Tibial artery (tissue), 4 donors: Measurements from ENCODE around the gene ACOX1.

ENCODE experiments used
- DNase-seq, 2 donors: peaks; one replicate each; pipeline ENCODE4 v3.0.0-alpha.2; 2019
- H3K27ac ChIP-seq, 2 donors: fragments of 200-600 bp; sonication (generic) in 1 of 2; 1 replicate in 1 of 2; 2 replicates in 1 of 2; pipeline ENCODE4 v1.5.1; 2018 to 2019; ENCODE audit warnings: mild to moderate bottlenecking in 1 of 2
- H3K27me3 ChIP-seq, 2 donors: fragments of 200-600 bp; sonication (generic) in 1 of 2; one replicate each; pipeline versions ENCODE4 v1.5.1 to v1.6.0; 2016 to 2019
- H3K36me3 ChIP-seq, 3 donors: fragments of 200-600 bp; sonication (generic) in 2 of 3; one replicate each; pipeline ENCODE4 v1.5.1; 2016 to 2019; ENCODE audit warnings: mild to moderate bottlenecking in 2 of 3
- H3K4me1 ChIP-seq, 4 donors: fragments of 200-600 bp; sonication (generic) in 2 of 4; 1 replicate in 3 of 4; 2 replicates in 1 of 4; pipeline ENCODE4 v1.5.1; 2016 to 2019
- H3K4me3 ChIP-seq, 2 donors: fragments of 200-600 bp; sonication (generic) in 1 of 2; 1 replicate in 1 of 2; 2 replicates in 1 of 2; pipeline ENCODE4 v1.5.1; 2018 to 2019; ENCODE audit warnings: mild to moderate bottlenecking in 2 of 2
- H3K9me3 ChIP-seq, 3 donors: fragments of 200-600 bp; sonication (generic) in 1 of 3; one replicate each; pipeline ENCODE4 v1.5.1; 2016 to 2019
- intact Hi-C: fragments of 100-400 bp; cut with DNase I; formaldehyde crosslinking; loops from one replicate; pipeline ENCODE4 v1.15.0; 2023; ENCODE audit warnings: low total_unique reads
- TF ChIP-seq, protein P1 (sequence below), 2 experiments: fragments of 200-600 bp in 1 of 2; fragments of 450-650 bp in 1 of 2; IDR thresholded peaks; one replicate each; pipeline ENCODE4 v1.5.1; 2017 to 2019; ENCODE audit warnings: antibody characterized with exemption in 2 of 2, mild to moderate bottlenecking in 1 of 2, moderate library complexity in 1 of 2

Gene ACOX1

DNA sequence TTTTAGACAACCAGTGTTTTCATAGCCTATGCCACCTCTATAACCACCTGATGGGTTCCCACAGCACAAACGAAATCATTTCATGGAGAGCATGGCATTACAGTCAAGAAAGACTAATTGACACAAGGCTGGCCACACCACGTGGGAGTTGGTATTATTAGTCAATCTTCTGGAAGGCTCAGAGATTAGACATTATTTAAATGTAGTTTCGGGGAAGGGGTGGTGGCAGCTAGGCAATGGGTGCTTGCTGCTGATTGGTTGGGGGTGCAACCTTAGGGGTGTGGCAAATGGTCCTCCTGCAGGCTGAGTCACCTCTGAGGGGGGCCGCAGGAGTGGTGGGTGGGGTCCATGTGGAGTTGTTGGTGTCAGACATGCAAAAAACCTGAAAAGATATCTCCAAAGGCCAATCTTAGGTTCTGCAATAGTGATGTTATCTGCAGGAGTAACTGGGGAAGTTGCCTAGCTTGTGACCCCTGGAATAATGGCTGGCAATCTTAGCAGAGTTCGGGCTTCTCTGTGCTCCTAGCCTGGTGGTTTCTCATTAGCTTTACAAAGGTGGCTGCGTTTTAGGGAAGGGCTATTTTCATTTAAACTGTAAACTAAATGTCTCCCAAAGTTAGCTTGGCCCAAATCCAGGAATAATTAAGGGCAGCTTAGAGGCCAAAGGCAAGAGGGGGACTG is 4.7 kb upstream of the ACOX1 start:
- Histone ChIP-seq H3K9me3 (no peaks in the 10 kb centered on the region), H3K4me3 (no peak overlapping the region), H3K27me3 (no peaks in the 10 kb centered on the region), H3K36me3 (peaks cover 0 to 5% (median 0%) of the 10 kb centered on the region in 3 donors), H3K4me1 (peaks cover 0 to 11% (median 7%) of the 10 kb centered on the region in 4 donors), H3K27ac (no peak overlapping the region)
- peak; percentile 37 to 57 for DNase-seq
- TF ChIP-seq, protein P1, sequence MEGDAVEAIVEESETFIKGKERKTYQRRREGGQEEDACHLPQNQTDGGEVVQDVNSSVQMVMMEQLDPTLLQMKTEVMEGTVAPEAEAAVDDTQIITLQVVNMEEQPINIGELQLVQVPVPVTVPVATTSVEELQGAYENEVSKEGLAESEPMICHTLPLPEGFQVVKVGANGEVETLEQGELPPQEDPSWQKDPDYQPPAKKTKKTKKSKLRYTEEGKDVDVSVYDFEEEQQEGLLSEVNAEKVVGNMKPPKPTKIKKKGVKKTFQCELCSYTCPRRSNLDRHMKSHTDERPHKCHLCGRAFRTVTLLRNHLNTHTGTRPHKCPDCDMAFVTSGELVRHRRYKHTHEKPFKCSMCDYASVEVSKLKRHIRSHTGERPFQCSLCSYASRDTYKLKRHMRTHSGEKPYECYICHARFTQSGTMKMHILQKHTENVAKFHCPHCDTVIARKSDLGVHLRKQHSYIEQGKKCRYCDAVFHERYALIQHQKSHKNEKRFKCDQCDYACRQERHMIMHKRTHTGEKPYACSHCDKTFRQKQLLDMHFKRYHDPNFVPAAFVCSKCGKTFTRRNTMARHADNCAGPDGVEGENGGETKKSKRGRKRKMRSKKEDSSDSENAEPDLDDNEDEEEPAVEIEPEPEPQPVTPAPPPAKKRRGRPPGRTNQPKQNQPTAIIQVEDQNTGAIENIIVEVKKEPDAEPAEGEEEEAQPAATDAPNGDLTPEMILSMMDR (IDR thresholded peaks at IDR 0.05), result no peak
- intact Hi-C loops, result no loop called here

DNA sequence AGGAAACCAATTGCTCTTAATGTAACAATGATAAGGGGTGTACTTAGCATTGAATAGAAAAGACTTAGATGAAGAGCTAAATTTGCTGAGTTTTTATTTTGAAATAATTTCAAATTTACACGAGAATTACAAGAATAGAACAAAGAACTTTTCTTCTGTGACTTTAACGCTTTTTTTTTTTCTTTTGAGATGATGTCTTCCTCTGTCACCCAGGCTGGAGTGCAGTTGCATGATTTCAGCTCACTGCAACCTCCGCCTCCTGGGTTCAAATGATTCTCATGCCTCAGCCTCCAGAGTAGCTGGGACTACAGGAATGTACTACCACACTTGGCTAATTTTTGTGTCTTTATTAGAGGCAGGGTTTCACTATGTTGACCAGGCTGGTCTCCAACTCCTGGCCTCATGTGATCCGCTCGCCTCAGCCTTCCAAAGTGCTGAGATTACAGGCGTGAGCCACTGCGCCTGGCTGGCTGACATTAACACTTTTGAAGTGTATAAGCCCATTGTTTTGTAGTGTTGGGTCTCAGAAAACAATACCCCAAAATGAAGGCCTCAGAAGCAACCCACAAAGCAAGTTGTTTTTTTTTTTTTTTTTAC is 2.2 kb upstream of the ACOX1 start:
- H3K4me1 ChIP-seq, result peaks cover 0 to 34% (median 25%) of the 10 kb centered on the region in 4 donors
- H3K27me3 ChIP-seq, result no peaks in the 10 kb centered on the region
- DNase-seq, result peak; percentile 46 to 60
- H3K9me3 ChIP-seq, result no peaks in the 10 kb centered on the region
- no peaks in the 10 kb centered on the region for H3K36me3 ChIP-seq
- H3K27ac ChIP-seq, result no peak overlapping the region
- TF ChIP-seq, protein P1 (IDR thresholded peaks at IDR 0.05), result no peak
- intact Hi-C loops, result no loop called here
- no peak overlapping the region for H3K4me3 ChIP-seq

DNA sequence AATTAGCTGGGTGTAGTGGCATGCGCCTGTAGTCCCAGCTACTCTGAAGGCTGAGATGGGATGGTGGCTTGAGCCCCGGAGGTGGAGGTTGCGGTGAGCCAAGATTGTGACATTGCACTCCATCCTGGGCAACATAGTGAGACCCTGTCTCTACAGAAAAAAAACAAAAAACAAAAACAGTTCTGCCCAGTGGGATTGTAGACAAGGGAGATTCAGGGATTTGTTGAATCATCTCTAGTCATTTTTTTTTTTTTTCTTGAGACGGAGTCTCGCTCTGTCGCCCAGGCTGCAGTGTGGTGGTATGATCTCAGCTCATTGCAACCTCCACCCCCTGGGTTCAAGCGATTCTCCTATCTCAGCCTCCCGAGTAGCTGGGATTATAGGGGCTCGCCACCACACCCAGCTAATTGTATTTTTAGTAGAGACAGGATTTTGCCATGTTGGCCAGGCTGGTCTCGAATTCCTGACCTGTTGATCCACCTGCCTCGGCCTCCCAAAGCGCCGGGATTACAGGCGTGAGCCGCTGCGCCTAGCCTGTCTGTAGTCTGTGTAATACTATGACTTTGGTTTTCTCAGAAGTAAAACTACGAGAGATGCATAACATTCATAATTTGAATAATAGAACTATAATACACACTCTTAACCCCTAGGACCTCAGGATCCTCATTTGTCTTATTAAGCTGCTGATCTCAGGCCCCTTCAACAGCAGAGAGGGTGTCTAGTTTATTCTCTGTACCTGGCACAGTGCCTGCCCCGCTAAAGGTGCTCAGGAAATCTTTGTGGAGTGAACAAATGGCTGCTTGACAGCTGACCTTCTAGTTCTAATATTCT is 1.4 kb upstream of the ACOX1 start:
- Histone ChIP-seq H3K4me1 (peaks cover 0 to 37% (median 26%) of the 10 kb centered on the region in 4 donors), H3K27me3 (no peaks in the 10 kb centered on the region), H3K36me3 (no peaks in the 10 kb centered on the region), H3K27ac (peak overlapping the region; percentile 93 to 99), H3K9me3 (no peaks in the 10 kb centered on the region), H3K4me3 (peak overlapping the region; percentile 71 to 73)
- TF ChIP-seq, protein P1 (IDR thresholded peaks at IDR 0.05), result no peak
- intact Hi-C loops, result no loop called here
- peak in 1 of 2 donors; percentile 49 for DNase-seq

DNA sequence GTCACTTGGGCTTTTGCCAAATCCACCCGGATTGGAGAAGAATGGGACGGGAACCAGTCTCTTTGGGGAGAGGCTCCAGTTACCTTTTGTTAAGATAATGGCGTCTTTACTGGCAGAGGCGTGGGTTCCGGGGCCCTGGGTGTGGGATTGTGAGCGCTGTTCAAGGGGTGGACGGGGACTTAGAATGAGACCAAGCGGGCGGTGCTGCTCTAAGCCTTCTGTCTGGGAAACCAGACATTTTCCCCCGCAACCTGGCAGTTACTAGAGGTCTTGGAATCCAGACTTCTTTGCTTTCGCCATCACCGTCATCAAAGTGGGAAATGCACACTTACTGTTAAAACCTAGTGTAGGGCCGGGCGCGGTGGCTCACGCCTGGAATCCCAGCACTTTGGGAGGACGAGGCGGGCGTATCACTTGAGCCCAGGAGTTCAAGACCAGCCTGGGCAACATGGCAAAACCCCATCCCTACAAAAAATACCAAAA is 780 bp upstream of the ACOX1 start:
- no peaks in the 10 kb centered on the region for H3K27me3 ChIP-seq
- H3K4me1 ChIP-seq, result peaks cover 0 to 37% (median 27%) of the 10 kb centered on the region in 4 donors
- TF ChIP-seq, protein P1 (IDR thresholded peaks at IDR 0.05), result no peak
- peak overlapping the region; percentile 93 to 99 for H3K27ac ChIP-seq
- H3K36me3 ChIP-seq, result no peaks in the 10 kb centered on the region
- H3K9me3 ChIP-seq, result no peaks in the 10 kb centered on the region
- peak overlapping the region; percentile 71 to 73 for H3K4me3 ChIP-seq
- DNase-seq, result no peak
- intact Hi-C loops, result no loop called here

DNA sequence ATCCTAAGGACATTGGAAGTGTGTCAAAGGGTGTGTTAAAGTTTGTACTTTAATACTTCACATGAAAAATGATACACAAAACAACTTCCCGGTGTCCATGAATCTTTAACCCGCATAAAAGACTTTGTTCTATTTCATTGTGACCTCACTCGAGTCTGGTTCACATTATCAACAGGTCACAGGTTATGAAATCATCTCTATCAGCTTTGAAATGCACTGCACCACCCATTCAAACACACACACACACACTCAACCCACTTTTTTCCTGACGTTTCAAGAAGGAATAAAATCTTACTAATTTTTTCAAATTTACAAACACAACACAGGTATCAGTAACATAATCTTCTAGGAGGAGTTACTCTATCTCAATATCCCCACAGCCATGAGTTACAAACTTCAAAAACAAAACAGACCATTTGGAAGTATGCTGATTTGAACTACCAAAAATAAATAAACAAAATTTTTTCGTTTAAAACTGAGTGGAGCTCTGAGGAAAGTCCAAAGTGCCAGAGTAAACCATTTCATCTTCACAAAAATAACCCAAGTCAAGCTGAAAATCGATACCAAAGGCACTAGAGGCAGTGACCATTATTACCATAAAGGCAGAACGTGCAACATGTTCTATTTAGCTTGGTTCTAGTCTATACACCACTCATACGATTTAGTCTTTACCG is 2.7 kb downstream of the ACOX1 start:
- Histone ChIP-seq H3K9me3 (no peaks in the 10 kb centered on the region), H3K27me3 (no peaks in the 10 kb centered on the region), H3K36me3 (peaks cover 0 to 22% (median 8%) of the 10 kb centered on the region in 3 donors), H3K27ac (no peak overlapping the region), H3K4me1 (peaks cover 0 to 37% (median 27%) of the 10 kb centered on the region in 4 donors), H3K4me3 (no peak overlapping the region)
- TF ChIP-seq, protein P1 (IDR thresholded peaks at IDR 0.05), result no peak
- intact Hi-C loops, result no loop called here
- DNase-seq, result no peak
